ES-I3 (cell line): ENCODE data around the gene AARS2.
A peak's percentile ranks its signal among the peaks of the same experiment; 100 is the strongest.

Experiments used
- H3K36me3 ChIP-seq: 2 replicates; pipeline ENCODE4 v1.6.1; 2013; ENCODE audit warnings: mild to moderate bottlenecking, low read length, control low read depth, moderate library complexity; ENCODE audit not compliant: insufficient read depth
- H3K4me1 ChIP-seq: 2 replicates; pipeline ENCODE4 v1.6.1; 2013; ENCODE audit warnings: mild to moderate bottlenecking, control low read depth, low read length; ENCODE audit not compliant: insufficient read depth
- H3K9ac ChIP-seq: 2 replicates; pipeline ENCODE4 v1.6.1; 2013; ENCODE audit warnings: low read depth, mild to moderate bottlenecking, low read length, moderate library complexity
- H3K9me3 ChIP-seq: 2 replicates; pipeline ENCODE4 v1.6.1; 2013; ENCODE audit warnings: mild to moderate bottlenecking, low read length, moderate library complexity; ENCODE audit not compliant: control insufficient read depth, insufficient read depth

The AARS2 gene

GRCh38 chr6:44271914-44272313 lies 41.2 kb downstream of the AARS2 start:
- H3K4me1 ChIP-seq = peaks cover 13% of the 10 kb centered on the region; the same call in 1 of the 2 replicates
- no peaks in the 10 kb centered on the region for H3K9me3 ChIP-seq
- no peak overlapping the region for H3K9ac ChIP-seq
- no peaks in the 10 kb centered on the region for H3K36me3 ChIP-seq

GRCh38 chr6:44271406-44271723 lies 41.8 kb downstream of the AARS2 start:
- no peaks in the 10 kb centered on the region for H3K36me3 ChIP-seq
- peaks cover 13% of the 10 kb centered on the region; the same call in 1 of the 2 replicates for H3K4me1 ChIP-seq
- no peak overlapping the region for H3K9ac ChIP-seq
- no peaks in the 10 kb centered on the region for H3K9me3 ChIP-seq

GRCh38 chr6:44270526-44271405 lies 42.4 kb downstream of the AARS2 start:
- Histone ChIP-seq H3K9ac (peak overlapping the region; percentile 24; the same call in 1 of the 2 replicates), H3K36me3 (no peaks in the 10 kb centered on the region), H3K9me3 (no peaks in the 10 kb centered on the region), H3K4me1 (peaks cover 13% of the 10 kb centered on the region; the same call in 1 of the 2 replicates)

- Histone ChIP-seq H3K4me1 (peaks cover 13% of the 10 kb centered on the region; the same call in 1 of the 2 replicates), H3K36me3 (no peaks in the 10 kb centered on the region), H3K9me3 (no peaks in the 10 kb centered on the region), H3K9ac (peak within 1 kb of the TSS; percentile 29; the same call in 1 of the 2 replicates)
These were observed 43.1 kb downstream of the AARS2 start, which contains the start of gene TMEM151B for GRCh38 chr6:44269921-44270525. TMEM151B (plus strand) TSS chr6:44270450; CDS start chr6:44270743, 293 bp downstream.

GRCh38 chr6:44269178-44269920 lies 43.8 kb downstream of the AARS2 start:
- Histone ChIP-seq H3K9ac (no peak overlapping the region), H3K4me1 (peaks cover 13% of the 10 kb centered on the region; the same call in 1 of the 2 replicates), H3K36me3 (no peaks in the 10 kb centered on the region), H3K9me3 (no peaks in the 10 kb centered on the region)

- H3K36me3 ChIP-seq = no peaks in the 10 kb centered on the region
- peaks cover 20% of the 10 kb centered on the region; the same call in 1 of the 2 replicates for H3K4me1 ChIP-seq
- no peak overlapping the region for H3K9ac ChIP-seq
- no peaks in the 10 kb centered on the region for H3K9me3 ChIP-seq
These were observed 45.0 kb downstream of the AARS2 start for GRCh38 chr6:44268095-44268628.

GRCh38 chr6:44267252-44267651 lies 45.9 kb downstream of the AARS2 start:
- peaks cover 27% of the 10 kb centered on the region; the same call in 1 of the 2 replicates for H3K4me1 ChIP-seq
- no peak overlapping the region for H3K9ac ChIP-seq
- no peaks in the 10 kb centered on the region for H3K9me3 ChIP-seq
- no peaks in the 10 kb centered on the region for H3K36me3 ChIP-seq

- no peaks in the 10 kb centered on the region for H3K36me3 ChIP-seq
- H3K4me1 ChIP-seq = peaks cover 22% of the 10 kb centered on the region; the same call in 1 of the 2 replicates
- no peak overlapping the region for H3K9ac ChIP-seq
- H3K9me3 ChIP-seq = no peaks in the 10 kb centered on the region
These were observed 46.8 kb downstream of the AARS2 start for GRCh38 chr6:44266347-44266746.

- H3K9ac ChIP-seq = no peak overlapping the region
- H3K9me3 ChIP-seq = no peaks in the 10 kb centered on the region
- no peaks in the 10 kb centered on the region for H3K36me3 ChIP-seq
- peaks cover 19% of the 10 kb centered on the region; the same call in 1 of the 2 replicates for H3K4me1 ChIP-seq
These were observed 47.4 kb downstream of the AARS2 start for GRCh38 chr6:44265722-44266233.

GRCh38 chr6:44265007-44265721 lies 48.0 kb downstream of the AARS2 start, which contains the start of gene NFKBIE:
NFKBIE (minus strand) TSS chr6:44265551; CDS start chr6:44265346, 205 bp downstream.
- no peaks in the 10 kb centered on the region for H3K36me3 ChIP-seq
- H3K4me1 ChIP-seq = peaks cover 19% of the 10 kb centered on the region; the same call in 1 of the 2 replicates
- H3K9me3 ChIP-seq = no peaks in the 10 kb centered on the region
- H3K9ac ChIP-seq = peak within 1 kb of the TSS; percentile 80

GRCh38 chr6:44264154-44265006 lies 48.8 kb downstream of the AARS2 start:
- H3K9ac ChIP-seq = peak overlapping the region; percentile 80
- no peaks in the 10 kb centered on the region for H3K9me3 ChIP-seq
- H3K36me3 ChIP-seq = no peaks in the 10 kb centered on the region
- H3K4me1 ChIP-seq = peaks cover 19% of the 10 kb centered on the region; the same call in 1 of the 2 replicates

GRCh38 chr6:44263354-44264100 lies 49.6 kb downstream of the AARS2 start:
- Histone ChIP-seq H3K9me3 (no peaks in the 10 kb centered on the region), H3K36me3 (no peaks in the 10 kb centered on the region), H3K4me1 (peaks cover 15% of the 10 kb centered on the region; the same call in 1 of the 2 replicates), H3K9ac (peak overlapping the region; percentile 80; the same call in 1 of the 2 replicates)
